GM12873 (cell line): Measurements from ENCODE around the gene TMEM229B.

Experiments
- TF ChIP-seq, protein P1 (sequence below): IDR thresholded peaks from 2 replicates; pipeline ENCODE4 v1.5.1; 2012; ENCODE audit warnings: low read depth, mild to moderate bottlenecking, moderate library complexity, low read length, control low read depth; ENCODE audit not compliant: insufficient read depth; ENCODE audit errors: missing control alignments

Gene TMEM229B

DNA sequence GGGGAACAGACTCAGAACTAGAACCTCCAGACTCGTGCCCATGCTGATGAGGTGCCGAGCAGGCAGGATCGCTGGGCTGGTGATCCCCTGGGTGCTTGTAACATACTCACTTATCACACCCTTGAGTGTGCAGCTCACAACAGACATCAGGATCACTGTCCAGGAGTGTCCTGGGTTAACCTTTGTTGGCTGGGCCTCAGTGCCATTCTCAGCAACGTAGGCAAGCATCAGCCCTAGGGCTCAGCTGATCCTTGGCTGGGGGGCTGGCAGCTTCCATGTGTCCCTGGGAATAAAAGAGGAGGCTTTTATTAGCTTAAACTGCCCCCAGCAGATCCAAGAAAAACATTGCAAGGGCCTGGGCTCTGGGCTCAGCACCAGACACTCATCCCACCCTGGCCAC lies 1.6 kb downstream of the TMEM229B start:
- TF ChIP-seq, protein P1, sequence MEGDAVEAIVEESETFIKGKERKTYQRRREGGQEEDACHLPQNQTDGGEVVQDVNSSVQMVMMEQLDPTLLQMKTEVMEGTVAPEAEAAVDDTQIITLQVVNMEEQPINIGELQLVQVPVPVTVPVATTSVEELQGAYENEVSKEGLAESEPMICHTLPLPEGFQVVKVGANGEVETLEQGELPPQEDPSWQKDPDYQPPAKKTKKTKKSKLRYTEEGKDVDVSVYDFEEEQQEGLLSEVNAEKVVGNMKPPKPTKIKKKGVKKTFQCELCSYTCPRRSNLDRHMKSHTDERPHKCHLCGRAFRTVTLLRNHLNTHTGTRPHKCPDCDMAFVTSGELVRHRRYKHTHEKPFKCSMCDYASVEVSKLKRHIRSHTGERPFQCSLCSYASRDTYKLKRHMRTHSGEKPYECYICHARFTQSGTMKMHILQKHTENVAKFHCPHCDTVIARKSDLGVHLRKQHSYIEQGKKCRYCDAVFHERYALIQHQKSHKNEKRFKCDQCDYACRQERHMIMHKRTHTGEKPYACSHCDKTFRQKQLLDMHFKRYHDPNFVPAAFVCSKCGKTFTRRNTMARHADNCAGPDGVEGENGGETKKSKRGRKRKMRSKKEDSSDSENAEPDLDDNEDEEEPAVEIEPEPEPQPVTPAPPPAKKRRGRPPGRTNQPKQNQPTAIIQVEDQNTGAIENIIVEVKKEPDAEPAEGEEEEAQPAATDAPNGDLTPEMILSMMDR, result no peak

- TF ChIP-seq, protein P1, result peak; percentile 17
These were observed 2.9 kb downstream of the TMEM229B start for GRCh38 chr14:67485501-67486095.

GRCh38 chr14:67483579-67484285 lies 4.8 kb downstream of the TMEM229B start:
- TF ChIP-seq, protein P1, result no peak

GRCh38 chr14:67482231-67483164 lies 6.0 kb downstream of the TMEM229B start:
- TF ChIP-seq, protein P1, result no peak

- TF ChIP-seq, protein P1, result no peak
These were observed 8.5 kb downstream of the TMEM229B start for GRCh38 chr14:67480011-67480410.

GRCh38 chr14:67478800-67479084 lies 9.8 kb downstream of the TMEM229B start:
- TF ChIP-seq, protein P1, result no peak
